H1 (cell line): ENCODE data around the gene TRAPPC2. TPM values are rescaled to one million over a fixed set of nuclear protein-coding genes. Genes with fewer than 3 reads are reported as not detected.

ENCODE experiments used
- CTCF ChIA-PET: fragments of 300-600 bp; sonication (Branson Sonifier 250); formaldehyde crosslinking; loops from one replicate; lab custom pipeline; 2021; ENCODE audit not compliant: partially characterized antibody; lab: Charles Lee
- POLR2A ChIA-PET: fragments of 300-600 bp; sonication (Branson Sonifier 250); formaldehyde crosslinking; loops from one replicate; lab custom pipeline; 2021; ENCODE audit warnings: inconsistent platforms; ENCODE audit not compliant: partially characterized antibody; lab: Charles Lee
- DNase-seq, 2 experiments: peaks; one replicate each; pipeline versions ENCODE4 v3.0.0 to v3.0.0-alpha.2; 2010 to 2022; ENCODE audit warnings: low spot score in 2 of 2, low read depth in 1 of 2, mixed read lengths in 1 of 2
- FAIRE-seq: peaks from 2 replicates; lab custom pipeline; 2011; peaks lifted over from hg19 to GRCh38; lab: Jason Lieb, UNC
- H2AFZ ChIP-seq: 2 replicates; pipeline ENCODE4 v1.8.1; 2012; ENCODE audit warnings: low read length, inconsistent platforms
- H2AK5ac ChIP-seq: 2 replicates; pipeline ENCODE4 v1.6.1; 2013; ENCODE audit warnings: low read depth, low read length
- H2BK120ac ChIP-seq: replicated peaks from 2 replicates; pipeline ENCODE3; 2013; ENCODE audit warnings: low read depth, low read length, inconsistent platforms
- H2BK12ac ChIP-seq: 2 replicates; pipeline ENCODE4 v1.6.1; 2013; ENCODE audit warnings: low read depth, low read length
- H2BK15ac ChIP-seq: 2 replicates; pipeline ENCODE4 v1.6.1; 2013; ENCODE audit warnings: low read length
- H2BK20ac ChIP-seq: 2 replicates; pipeline ENCODE4 v1.6.1; 2013; ENCODE audit warnings: low read length
- H2BK5ac ChIP-seq: 2 replicates; pipeline ENCODE4 v1.6.1; 2013; ENCODE audit warnings: low read depth, low read length
- H3K14ac ChIP-seq: 2 replicates; pipeline ENCODE4 v1.6.1; 2013; ENCODE audit warnings: inconsistent platforms; ENCODE audit not compliant: insufficient read length
- H3K18ac ChIP-seq: 2 replicates; pipeline ENCODE4 v1.6.1; 2013; ENCODE audit warnings: low read length; ENCODE audit errors: extremely low read depth
- H3K23ac ChIP-seq: 2 replicates; pipeline ENCODE4 v1.6.1; 2013; ENCODE audit warnings: inconsistent platforms; ENCODE audit not compliant: insufficient read length
- H3K23me2 ChIP-seq: 2 replicates; pipeline ENCODE4 v1.6.1; 2013; ENCODE audit warnings: low read depth, low read length
- H3K27ac ChIP-seq: 2 replicates; pipeline ENCODE4 v1.6.1; 2011; ENCODE audit warnings: low read depth, low read length, inconsistent platforms
- H3K27me3 ChIP-seq, 4 experiments: replicated peaks in 1 of 4; 1 replicate in 1 of 4; 2 replicates in 3 of 4; pipeline versions ENCODE4 v1.6.1 to v1.8.1; 2011 to 2013; ENCODE audit warnings: low read length in 3 of 4, mild to moderate bottlenecking in 3 of 4, inconsistent platforms in 2 of 4, mixed read lengths in 2 of 4, moderate library complexity in 1 of 4; ENCODE audit not compliant: control insufficient read depth in 3 of 4, insufficient read depth in 3 of 4; ENCODE audit errors: extremely low read depth in 1 of 4
- H3K36me3 ChIP-seq, 4 experiments: 2 replicates each; pipeline versions ENCODE4 v1.6.1 to v1.8.1; 2011 to 2013; ENCODE audit warnings: mild to moderate bottlenecking in 4 of 4, low read length in 3 of 4, moderate library complexity in 2 of 4, control low read depth in 1 of 4, inconsistent platforms in 1 of 4; ENCODE audit not compliant: insufficient read depth in 4 of 4, control insufficient read depth in 2 of 4
- H3K4ac ChIP-seq: replicated peaks from 2 replicates; pipeline ENCODE3; 2013; ENCODE audit warnings: low read length, low read depth, mixed read lengths, inconsistent platforms; ENCODE audit not compliant: insufficient read length
- H3K4me1 ChIP-seq, 4 experiments: replicated peaks in 1 of 4; 1 replicate in 1 of 4; 2 replicates in 3 of 4; pipeline versions ENCODE4 v1.6.1 to v1.8.1; 2011 to 2013; ENCODE audit warnings: low read length in 3 of 4, inconsistent platforms in 2 of 4, mixed read lengths in 1 of 4; ENCODE audit not compliant: insufficient read depth in 4 of 4, control insufficient read depth in 3 of 4
- H3K4me2 ChIP-seq, 2 experiments: 2 replicates each; pipeline versions ENCODE4 v1.6.1 to v1.8.1; 2011 to 2013; ENCODE audit warnings: low read depth in 2 of 2, low read length in 2 of 2, control low read depth in 1 of 2, inconsistent platforms in 1 of 2, mild to moderate bottlenecking in 1 of 2; ENCODE audit not compliant: insufficient read depth in 1 of 2
- H3K4me3 ChIP-seq, 4 experiments: fragments of 200-600, 300-600 bp in 1 of 4; sonication (generic), shearing (Covaris generic), sonication (Bioruptor Twin) in 1 of 4; 2 replicates each; pipeline versions ENCODE4 v1.5.1 to v1.8.1; 2011 to 2016; ENCODE audit warnings: low read length in 4 of 4, low read depth in 3 of 4, control low read depth in 2 of 4, inconsistent platforms in 2 of 4, mild to moderate bottlenecking in 2 of 4, mixed read lengths in 1 of 4, moderate library complexity in 1 of 4; ENCODE audit not compliant: insufficient read depth in 2 of 4; ENCODE audit errors: extremely low read depth in 1 of 4
- H3K56ac ChIP-seq: replicated peaks from 2 replicates; pipeline ENCODE3; 2013; ENCODE audit warnings: low read depth, mild to moderate bottlenecking, mixed read lengths, low read length, inconsistent platforms; ENCODE audit not compliant: insufficient read length
- H3K79me1 ChIP-seq: 2 replicates; pipeline ENCODE4 v1.6.1; 2013; ENCODE audit warnings: low read depth, low read length, control low read depth
- H3K79me2 ChIP-seq, 2 experiments: 2 replicates each; pipeline versions ENCODE4 v1.6.1 to v1.8.1; 2012 to 2013; ENCODE audit warnings: low read length in 2 of 2, mild to moderate bottlenecking in 2 of 2, inconsistent platforms in 1 of 2; ENCODE audit not compliant: insufficient read depth in 2 of 2, control insufficient read depth in 1 of 2
- H3K9ac ChIP-seq, 4 experiments: replicated peaks in 1 of 4; 1 replicate in 1 of 4; 2 replicates in 3 of 4; pipeline versions ENCODE4 v1.6.1 to v1.8.1; 2011 to 2013; ENCODE audit warnings: low read depth in 3 of 4, low read length in 3 of 4, control low read depth in 2 of 4, mild to moderate bottlenecking in 2 of 4, moderate library complexity in 2 of 4, inconsistent platforms in 1 of 4; ENCODE audit errors: extremely low read depth in 1 of 4
- H3K9me3 ChIP-seq, 2 experiments: 2 replicates each; pipeline versions ENCODE4 v1.6.1 to v1.8.1; 2012 to 2013; ENCODE audit warnings: mild to moderate bottlenecking in 2 of 2, moderate library complexity in 2 of 2, control low read depth in 1 of 2, inconsistent platforms in 1 of 2, low read depth in 1 of 2, low read length in 1 of 2, mixed read lengths in 1 of 2; ENCODE audit not compliant: insufficient read depth in 2 of 2
- H4K20me1 ChIP-seq, 2 experiments: replicated peaks in 1 of 2; 2 replicates each; pipeline versions ENCODE3 to v1.8.1; 2011 to 2013; ENCODE audit warnings: inconsistent platforms in 2 of 2, low read length in 2 of 2, mild to moderate bottlenecking in 1 of 2; ENCODE audit not compliant: insufficient read depth in 2 of 2, control insufficient read depth in 1 of 2
- H4K5ac ChIP-seq: 2 replicates; pipeline ENCODE4 v1.6.1; 2013; ENCODE audit warnings: low read length, low read depth, mixed read lengths, inconsistent platforms; ENCODE audit not compliant: insufficient read length
- H4K8ac ChIP-seq: 2 replicates; pipeline ENCODE4 v1.8.0; 2013; ENCODE audit warnings: mild to moderate bottlenecking, moderate library complexity, low read length, inconsistent platforms; ENCODE audit not compliant: insufficient read depth; ENCODE audit errors: extremely low read depth
- H4K91ac ChIP-seq: replicated peaks from 2 replicates; pipeline ENCODE3; 2013; ENCODE audit warnings: low read length, mixed read lengths, inconsistent platforms; ENCODE audit not compliant: insufficient read length
- ASH2L ChIP-seq: fragments of 200-600, 300-600 bp; sonication (generic); IDR thresholded peaks from one replicate; pipeline ENCODE4 v1.7.1; 2017; ENCODE audit warnings: low read length
- GABPA ChIP-seq: IDR thresholded peaks from 2 replicates; pipeline ENCODE4 v1.6.1; 2011; ENCODE audit warnings: mild to moderate bottlenecking, low read length, moderate library complexity, borderline replicate concordance; ENCODE audit not compliant: insufficient read depth
- POLR2AphosphoS5 ChIP-seq: IDR thresholded peaks from 2 replicates; pipeline ENCODE4 v1.6.1; 2011; ENCODE audit warnings: low read depth, low read length
- RFX5 ChIP-seq: IDR thresholded peaks from 2 replicates; pipeline ENCODE4 v1.6.1; 2011; ENCODE audit warnings: low read depth, low read length, improper control_type of control experiment, borderline replicate concordance
- SIN3A ChIP-seq, 2 experiments: IDR thresholded peaks in 1 of 2; conservative IDR thresholded peaks in 1 of 2; 2 replicates each; pipeline ENCODE4 v1.6.1; 2011 to 2012; ENCODE audit warnings: low read length in 2 of 2, improper control_type of control experiment in 1 of 2, low read depth in 1 of 2, mild to moderate bottlenecking in 1 of 2
- WGBS, 2 experiments: shearing (Covaris generic) in 1 of 2; methylation state at CpG; one replicate each; pipeline versions ENCODE4 v1.1.6 to v1.1.7; 2013 to 2015; ENCODE audit warnings: low lambda C conversion rate in 2 of 2, mixed read lengths in 2 of 2, inconsistent platforms in 1 of 2, low coverage in 1 of 2, missing lambda C conversion rate in 1 of 2; ENCODE audit not compliant: insufficient replicate concordance in 2 of 2, insufficient coverage in 1 of 2, insufficient read length in 1 of 2; ENCODE audit errors: extremely low coverage in 1 of 2, missing lambda C conversion rate in 1 of 2; 5-methylcytosine and 5-hydroxymethylcytosine counted together
- polyA plus RNA-seq, 7 experiments: library from polyadenylated mRNA; depleted of rRNA in 3 of 7; stranded (reverse) in 5 of 7; unstranded in 2 of 7; fragments of >200 nt in 5 of 7; fragments of 200-250 nt in 2 of 7; gene quantifications; 1 replicate in 5 of 7; 2 replicates in 1 of 7; 4 replicates in 1 of 7; pipeline versions ENCODE4 v1.2.1 to v1.2.3, GENCODE V29; 2011 to 2013; ENCODE audit warnings: missing spikeins in 2 of 7, mixed read lengths in 2 of 7
- total RNA-seq: library from RNA; stranded (reverse); fragmentation: NEBNext Ultra II Directional; extraction: Animal tissue kit (Norgen Biotek cat#: 25700); gene quantifications from 2 replicates; pipeline ENCODE4 v1.2.1, GENCODE V29; 2021

Gene TRAPPC2
- total and polyA plus RNA-seq, 2 of the 8 experiments (the other 6 are each of a cell fraction or from before 2014, with no cell fraction given): 6.7 to 10.8 TPM

DNA sequence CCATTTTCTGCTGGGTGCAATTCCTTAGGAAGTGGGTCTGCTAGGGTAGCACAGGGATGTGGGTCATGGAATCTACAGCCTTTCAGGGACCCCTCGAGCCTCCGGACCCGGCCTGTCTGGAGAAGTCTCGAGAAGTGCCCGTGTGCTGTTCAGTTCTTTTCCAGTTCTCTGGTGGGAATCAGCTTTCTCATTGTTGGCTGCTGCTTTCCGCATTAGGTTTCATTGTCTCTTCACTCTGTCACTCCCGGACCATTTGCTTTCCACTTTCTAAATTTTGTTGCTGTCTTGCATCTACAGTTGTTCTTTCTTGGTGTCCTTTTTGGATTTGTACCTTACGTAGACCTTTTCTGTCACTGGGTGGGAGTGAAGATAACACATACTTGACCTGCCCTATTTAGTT lies 39.4 kb downstream of the TRAPPC2 start:
- Histone ChIP-seq H2BK15ac (no peak overlapping the region), H3K4ac (no peak overlapping the region), H3K27me3 (no peaks in the 10 kb centered on the region), H4K5ac (no peak overlapping the region), H3K79me2 (peaks cover 4 to 95% of the 10 kb centered on the region in 2 experiments), H2BK120ac (no peak overlapping the region), H3K23me2 (no peaks in the 10 kb centered on the region), H4K91ac (no peak overlapping the region), H3K56ac (no peak overlapping the region), H3K4me3 (no peak overlapping the region), H3K4me2 (no peak overlapping the region), H3K14ac (no peak overlapping the region), H3K36me3 (no peaks in the 10 kb centered on the region; a peak in 1 of 8 replicates), H3K23ac (no peak overlapping the region), H4K20me1 (peaks cover 0 to 16% of the 10 kb centered on the region in 2 experiments), H3K27ac (no peak overlapping the region), H2AK5ac (no peak overlapping the region), H3K18ac (no peak overlapping the region), H2AFZ (no peak overlapping the region), H3K79me1 (no peaks in the 10 kb centered on the region; the same call in 1 of the 2 replicates), H3K4me1 (peaks cover 0 to 7% (median 3%) of the 10 kb centered on the region in 4 experiments; a peak in 4 of 7 replicates), H3K9me3 (no peaks in the 10 kb centered on the region), H4K8ac (no peak overlapping the region), H3K9ac (no peak overlapping the region), H2BK12ac (no peak overlapping the region), H2BK5ac (no peak overlapping the region), H2BK20ac (no peak overlapping the region)
- POLR2A ChIA-PET: interaction anchor here (1.5 kb wide), 1 partner anchor 52 kb away, joined by 3 read pairs; no protein-coding TSS in a partner anchor
- DNase-seq (no peak), FAIRE-seq (no peak)
- TF ChIP-seq ASH2L (no peak), RFX5 (no peak), GABPA (no peak), SIN3A (conservative IDR thresholded peaks at IDR 0.05 in 1 of 2, IDR thresholded peaks at IDR 0.05 in 1 of 2; ENCODE audit: low read depth in 1 of 2, low read length in 2 of 2) (no peak), POLR2AphosphoS5 (no peak)
- CTCF ChIA-PET: interaction anchor here (0.6 kb wide), 1 partner anchor 1803 kb away, joined by 3 read pairs; no protein-coding TSS in a partner anchor
- 90% methylated on average over 3 of the region's 8 CpGs; no CpG with 5 or more reads in 1 of the 2 experiments for WGBS, 2 experiments
